GM13976 (cell line): ENCODE measurements around the gene ABCA13.

Source experiments
- DNase-seq: peaks from one replicate; pipeline ENCODE4 v3.0.0; 2012; ENCODE audit warnings: low spot score
- in situ Hi-C: fragments of 300-500 bp; cut with MboI; formaldehyde crosslinking; loops from one replicate; pipeline ENCODE4 v1.12.0; 2022; ENCODE audit warnings: low sequenced_read_pairs, mixed read lengths, inconsistent platforms; ENCODE audit not compliant: unreplicated experiment
- TF ChIP-seq, protein P1 (sequence below): IDR thresholded peaks from 2 replicates; pipeline ENCODE4 v1.5.1; 2012; ENCODE audit warnings: borderline replicate concordance, mild to moderate bottlenecking; ENCODE audit not compliant: insufficient read depth; ENCODE audit errors: extremely low read depth, missing control alignments, control extremely low read depth

ABCA13 gene

DNA sequence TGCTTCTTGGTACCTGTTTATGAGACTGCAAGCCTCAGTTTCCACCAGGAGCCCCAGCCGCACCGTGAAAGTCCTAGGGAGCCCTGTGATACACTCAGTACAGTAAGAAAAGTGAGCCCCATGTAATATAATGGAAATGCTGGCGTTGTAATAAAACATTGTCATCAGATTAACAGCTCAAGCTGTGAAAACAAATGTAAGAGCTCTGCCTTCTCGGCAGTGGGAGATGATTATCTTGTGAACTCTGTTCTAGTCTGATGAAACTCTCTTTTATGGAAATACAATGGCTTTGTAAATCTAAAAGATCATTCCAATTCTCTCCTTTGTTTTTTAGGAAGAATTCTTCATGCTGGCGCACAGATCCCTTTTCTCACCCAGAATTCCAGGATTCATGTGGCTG, 299.9 kb downstream of the ABCA13 start:
- in situ Hi-C loops: no loop called here
- TF ChIP-seq, protein P1, sequence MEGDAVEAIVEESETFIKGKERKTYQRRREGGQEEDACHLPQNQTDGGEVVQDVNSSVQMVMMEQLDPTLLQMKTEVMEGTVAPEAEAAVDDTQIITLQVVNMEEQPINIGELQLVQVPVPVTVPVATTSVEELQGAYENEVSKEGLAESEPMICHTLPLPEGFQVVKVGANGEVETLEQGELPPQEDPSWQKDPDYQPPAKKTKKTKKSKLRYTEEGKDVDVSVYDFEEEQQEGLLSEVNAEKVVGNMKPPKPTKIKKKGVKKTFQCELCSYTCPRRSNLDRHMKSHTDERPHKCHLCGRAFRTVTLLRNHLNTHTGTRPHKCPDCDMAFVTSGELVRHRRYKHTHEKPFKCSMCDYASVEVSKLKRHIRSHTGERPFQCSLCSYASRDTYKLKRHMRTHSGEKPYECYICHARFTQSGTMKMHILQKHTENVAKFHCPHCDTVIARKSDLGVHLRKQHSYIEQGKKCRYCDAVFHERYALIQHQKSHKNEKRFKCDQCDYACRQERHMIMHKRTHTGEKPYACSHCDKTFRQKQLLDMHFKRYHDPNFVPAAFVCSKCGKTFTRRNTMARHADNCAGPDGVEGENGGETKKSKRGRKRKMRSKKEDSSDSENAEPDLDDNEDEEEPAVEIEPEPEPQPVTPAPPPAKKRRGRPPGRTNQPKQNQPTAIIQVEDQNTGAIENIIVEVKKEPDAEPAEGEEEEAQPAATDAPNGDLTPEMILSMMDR: no peak
- no peak for DNase-seq

DNA sequence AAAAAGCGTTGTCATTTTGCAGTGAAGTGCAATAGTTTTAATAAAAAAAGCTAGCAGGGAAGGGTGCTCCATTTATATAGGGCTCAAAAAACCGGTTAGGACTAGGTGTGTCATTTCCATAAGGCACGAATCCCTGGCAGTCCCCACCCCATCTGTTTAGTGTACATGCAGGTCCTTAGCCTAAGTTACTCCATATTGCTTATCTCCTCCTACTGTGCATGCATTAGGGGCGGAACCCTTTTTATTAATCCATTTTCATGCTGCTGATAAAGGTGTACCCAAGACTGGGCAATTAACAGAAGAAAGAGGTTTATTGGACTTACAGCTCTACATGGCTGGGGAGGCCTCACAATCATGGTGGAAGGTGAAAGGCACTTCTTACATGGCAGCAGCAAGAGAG, 301.4 kb downstream of the ABCA13 start:
- in situ Hi-C loops: no loop called here
- DNase-seq: no peak
- TF ChIP-seq, protein P1: no peak

DNA sequence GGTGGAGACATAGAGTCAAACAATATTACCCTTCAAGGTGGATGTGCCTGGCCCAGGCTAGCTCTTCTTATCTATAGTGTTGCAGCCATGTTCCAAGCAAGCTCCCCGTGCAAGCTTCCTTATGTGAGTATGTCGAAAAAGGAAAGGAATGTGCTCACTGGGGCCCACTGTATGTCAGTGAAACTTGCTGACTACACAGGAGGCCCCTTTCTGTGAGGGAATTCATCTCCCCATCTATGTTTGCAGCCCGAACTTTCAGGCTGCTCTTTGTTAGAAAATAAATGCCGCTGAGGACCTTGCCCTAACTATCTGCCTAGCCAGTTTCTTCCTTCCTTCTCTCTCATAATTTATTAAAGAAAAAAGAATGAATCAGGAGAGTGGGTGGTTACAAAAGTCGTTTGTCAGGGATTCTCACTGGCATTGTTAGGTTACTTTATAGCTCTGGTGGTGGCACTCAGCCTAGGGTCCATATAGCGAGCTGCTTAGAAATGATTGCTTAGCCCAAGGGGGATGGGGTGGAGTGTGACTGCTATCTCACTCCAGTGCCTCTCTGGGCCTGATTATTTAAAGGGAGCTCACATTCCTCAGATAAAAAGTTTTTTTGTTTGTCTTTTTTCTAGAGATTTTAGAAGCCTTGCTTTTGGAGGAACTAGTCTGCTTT, 302.1 kb downstream of the ABCA13 start:
- in situ Hi-C loops: no loop called here
- TF ChIP-seq, protein P1: no peak
- no peak for DNase-seq

DNA sequence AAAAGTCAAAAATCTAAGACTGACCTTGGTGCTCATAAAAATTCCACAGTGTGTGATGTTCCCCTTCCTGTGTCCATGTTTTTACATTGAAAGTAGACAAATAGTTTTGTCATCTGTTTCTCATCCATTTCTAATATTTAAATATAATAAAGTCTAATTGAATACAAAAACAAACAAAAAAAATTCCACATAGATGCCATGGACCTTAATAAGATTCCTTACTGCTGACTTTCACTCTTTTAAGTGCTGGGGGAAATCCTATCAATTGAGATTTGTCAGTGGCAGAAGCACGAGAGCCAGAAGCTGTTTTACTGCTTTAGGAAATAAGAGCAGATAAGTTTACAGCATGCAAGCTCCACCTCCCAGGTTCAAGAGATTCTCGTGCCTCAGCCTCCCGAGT, 310.0 kb downstream of the ABCA13 start:
- in situ Hi-C loops: no loop called here
- DNase-seq: no peak
- TF ChIP-seq, protein P1: no peak

DNA sequence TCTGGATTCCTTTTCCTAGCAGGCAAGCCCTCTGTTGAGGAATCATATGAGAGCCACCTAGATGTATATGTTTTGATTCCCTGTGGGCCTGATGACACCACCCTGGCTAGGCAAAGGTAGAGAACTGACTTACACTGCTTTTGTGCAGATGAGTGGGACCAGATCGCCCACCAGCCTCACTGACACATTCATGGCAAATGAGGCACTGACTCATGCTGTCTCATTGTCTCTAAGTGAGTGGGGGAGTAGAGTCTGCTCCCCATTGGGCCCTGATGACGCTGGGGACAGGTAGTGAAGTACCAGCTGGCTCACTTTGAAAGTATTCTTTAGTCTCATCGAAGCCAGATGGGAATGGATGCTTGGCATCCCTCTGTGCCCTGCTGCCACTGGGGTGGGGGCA, 326.3 kb downstream of the ABCA13 start:
- in situ Hi-C loops: no loop called here
- no peak for DNase-seq
- TF ChIP-seq, protein P1: no peak

DNA sequence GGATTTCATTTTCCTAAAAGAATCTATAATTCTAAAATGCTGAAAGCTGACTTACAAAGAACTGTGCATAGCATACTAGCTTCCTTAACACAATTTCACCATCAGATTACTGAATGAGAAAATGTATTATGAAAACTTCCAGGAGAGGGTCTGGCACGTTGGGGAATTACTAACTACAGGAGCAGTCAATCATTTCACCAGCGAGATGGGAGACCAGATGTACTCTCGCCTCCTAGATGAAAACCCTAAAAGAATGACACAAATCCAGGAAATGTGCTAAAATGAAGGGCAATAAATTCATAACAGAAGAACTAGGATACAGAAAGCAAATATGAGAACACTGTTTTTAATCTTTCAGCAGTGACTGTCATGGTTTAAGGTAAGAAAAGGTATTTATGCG, 330.8 kb downstream of the ABCA13 start:
- in situ Hi-C loops: no loop called here
- DNase-seq: no peak
- TF ChIP-seq, protein P1: no peak
